ENCODE measurements around the gene RTL5.

RTL5 gene

GRCh38 chrX:72107320-72107719 is 24.4 kb downstream of the RTL5 start:
- no peak for DNase-seq

- peak; percentile 74 for DNase-seq
Measured at GRCh38 chrX:72105436-72105835, 26.3 kb downstream of the RTL5 start.

- no peak for DNase-seq
Measured at GRCh38 chrX:72102760-72103159, 29.0 kb downstream of the RTL5 start.

GRCh38 chrX:72102126-72102525 is 29.6 kb downstream of the RTL5 start:
- DNase-seq: no peak

- DNase-seq: no peak
Measured at GRCh38 chrX:72101597-72102037, 30.1 kb downstream of the RTL5 start.

- DNase-seq: peak; percentile 85
Measured at GRCh38 chrX:72100824-72101351, 30.8 kb downstream of the RTL5 start.

- peak; percentile 13 for DNase-seq
Measured at GRCh38 chrX:72100051-72100755, 31.5 kb downstream of the RTL5 start.

GRCh38 chrX:72097098-72097497 is 34.6 kb downstream of the RTL5 start:
- DNase-seq: no peak

GRCh38 chrX:72095370-72095769 is 36.3 kb downstream of the RTL5 start:
- no peak for DNase-seq

- DNase-seq: peak; percentile 44
Measured at GRCh38 chrX:72094894-72095293, 36.8 kb downstream of the RTL5 start.

- no peak for DNase-seq
Measured at GRCh38 chrX:72089254-72089653, 42.5 kb downstream of the RTL5 start.

GRCh38 chrX:72088761-72089160 is 43.0 kb downstream of the RTL5 start:
- DNase-seq: no peak

GRCh38 chrX:72086995-72087394 is 44.7 kb downstream of the RTL5 start:
- no peak for DNase-seq

- no peak for DNase-seq
Measured at GRCh38 chrX:72084114-72084513, 47.6 kb downstream of the RTL5 start.

- no peak for DNase-seq
Measured at GRCh38 chrX:72083291-72083690, 48.4 kb downstream of the RTL5 start.

- DNase-seq: no peak
Measured at GRCh38 chrX:72081605-72082320, 50.0 kb downstream of the RTL5 start.

- no peak for DNase-seq
Measured at GRCh38 chrX:72080800-72081199, 50.9 kb downstream of the RTL5 start.

- no peak for DNase-seq
Measured at GRCh38 chrX:72080150-72080549, 51.6 kb downstream of the RTL5 start.

- no peak for DNase-seq
Measured at GRCh38 chrX:72079607-72080006, 52.1 kb downstream of the RTL5 start.

- no peak for DNase-seq
Measured at GRCh38 chrX:72078411-72078810, 53.3 kb downstream of the RTL5 start.

Data from activated CD4-positive, alpha-beta T cell treated with anti-CD3 and anti-CD28 coated beads, Interleukin-10, Interleukin-2, amounts not matched to agents 100 ng/mL and 50 ng/mL, durations not matched to agents 16 hours and 8 hours (primary cell).